HepG2 (cell line): ENCODE data around the gene HTR3C. TPM values are rescaled to one million over a fixed set of nuclear protein-coding genes. Genes with fewer than 3 reads are reported as not detected.

Experiments
- ARNTL ChIP-seq: sonication (generic); formaldehyde crosslinking; IDR thresholded peaks from 2 replicates; pipeline ENCODE4 v1.4.0; 2020; ENCODE audit warnings: mild to moderate bottlenecking, missing genetic modification reagents
- BRD4 ChIP-seq: sonication (generic); formaldehyde crosslinking; IDR thresholded peaks from 2 replicates; pipeline ENCODE4 v1.4.0; 2020; ENCODE audit warnings: missing genetic modification reagents
- HMG20B ChIP-seq: conservative IDR thresholded peaks from 2 replicates; pipeline ENCODE4 v1.6.1; 2016; ENCODE audit warnings: missing genetic modification reagents, missing compliant biosample characterization
- HNRNPH1 ChIP-seq: fragments of 200-400 bp; formaldehyde crosslinking; optimal IDR thresholded peaks from 2 replicates; pipeline ENCODE3; 2017; ENCODE audit warnings: mild to moderate bottlenecking, low read depth, low read length
- IKZF1 ChIP-seq: fragments of 450-650 bp; IDR thresholded peaks from 2 replicates; pipeline ENCODE4 v1.7.1; 2016
- KLF6 ChIP-seq: IDR thresholded peaks from 2 replicates; pipeline ENCODE4 v1.8.0; 2016; ENCODE audit warnings: missing biosample characterization, missing genetic modification reagents
- MTF1 ChIP-seq: sonication (generic); formaldehyde crosslinking; IDR thresholded peaks from 2 replicates; pipeline ENCODE4 v1.5.0; 2020; ENCODE audit warnings: missing genetic modification reagents
- SAP130 ChIP-seq: IDR thresholded peaks from 2 replicates; pipeline ENCODE4 v1.6.1; 2016; ENCODE audit warnings: low read depth
- SRSF4 ChIP-seq: fragments of 200-400 bp; formaldehyde crosslinking; IDR thresholded peaks from one replicate; pipeline ENCODE4 v1.6.1; 2018; ENCODE audit warnings: mild to moderate bottlenecking, low read depth, low read length, moderate library complexity; ENCODE audit not compliant: poor library complexity, severe bottlenecking
- TBL1XR1 ChIP-seq: fragments of 150-350 bp; IDR thresholded peaks from 2 replicates; pipeline ENCODE4 v1.6.1; 2014; ENCODE audit warnings: borderline replicate concordance, low read length; ENCODE audit not compliant: partially characterized antibody
- ZBTB1 ChIP-seq: sonication (generic); formaldehyde crosslinking; IDR thresholded peaks from 2 replicates; pipeline ENCODE4 v1.4.0; 2020; ENCODE audit warnings: missing genetic modification reagents, borderline replicate concordance
- ZBTB21 ChIP-seq: sonication (generic); formaldehyde crosslinking; IDR thresholded peaks from 2 replicates; pipeline ENCODE4 v1.4.0; 2020; ENCODE audit warnings: missing genetic modification reagents
- ZFP1 ChIP-seq: IDR thresholded peaks from 2 replicates; pipeline ENCODE4 v1.6.1; 2016
- ZNF543 ChIP-seq: sonication (generic); formaldehyde crosslinking; IDR thresholded peaks from 2 replicates; pipeline ENCODE4 v1.4.0; 2020; ENCODE audit warnings: mild to moderate bottlenecking, missing genetic modification reagents
- ZNF562 ChIP-seq: sonication (generic); formaldehyde crosslinking; IDR thresholded peaks from 2 replicates; pipeline ENCODE4 v1.8.0; 2022; ENCODE audit warnings: missing genetic modification reagents, borderline replicate concordance
- ZNF652 ChIP-seq: IDR thresholded peaks from 2 replicates; pipeline ENCODE4 v1.6.1; 2016; ENCODE audit warnings: low read depth, borderline replicate concordance
- ZSCAN25 ChIP-seq: sonication (generic); formaldehyde crosslinking; IDR thresholded peaks from 2 replicates; pipeline ENCODE4 v1.8.0; 2022; ENCODE audit warnings: mild to moderate bottlenecking, missing genetic modification reagents
- polyA plus RNA-seq, 8 experiments: library from polyadenylated mRNA; depleted of rRNA in 3 of 8; stranded (reverse) in 7 of 8; unstranded in 1 of 8; fragments of >200 nt; fragmentation: Illumina TruSeq in 4 of 8; extraction: Trizol in 4 of 8; gene quantifications; 2 replicates each; pipeline versions ENCODE4 v1.2.1 to v1.2.3, GENCODE V29; 2011 to 2016; ENCODE audit warnings: low read depth in 4 of 8, missing spikeins in 1 of 8, mixed read lengths in 1 of 8; ENCODE audit not compliant: insufficient read depth in 1 of 8
- total RNA-seq, 5 experiments: library from RNA; depleted of rRNA; stranded (reverse); fragments of >200 nt; fragmentation: Illumina TruSeq; extraction: Trizol; gene quantifications; 2 replicates each; pipeline ENCODE4 v1.2.3, GENCODE V29; 2016; ENCODE audit warnings: low read depth in 1 of 5
- TF ChIP-seq, protein P1 (sequence below): fragments of 450-650 bp; IDR thresholded peaks from 2 replicates; pipeline ENCODE4 v1.6.1; 2017; ENCODE audit warnings: mild to moderate bottlenecking
- TF ChIP-seq, protein P2 (sequence below): sonication (generic); formaldehyde crosslinking; IDR thresholded peaks from 2 replicates; pipeline ENCODE4 v1.5.1; 2020; ENCODE audit warnings: missing genetic modification reagents, mild to moderate bottlenecking, borderline replicate concordance
- TF ChIP-seq, protein P3 (sequence below): sonication (generic); formaldehyde crosslinking; IDR thresholded peaks from 2 replicates; pipeline ENCODE4 v1.9.0; 2021; ENCODE audit warnings: missing genetic modification reagents, mild to moderate bottlenecking, borderline replicate concordance
- TF ChIP-seq, protein P4 (sequence below): sonication (generic); formaldehyde crosslinking; IDR thresholded peaks from 2 replicates; pipeline ENCODE4 v1.5.1; 2020; ENCODE audit warnings: mild to moderate bottlenecking, missing genetic modification reagents, borderline replicate concordance
- TF ChIP-seq, protein P5 (sequence below): sonication (generic); formaldehyde crosslinking; IDR thresholded peaks from 2 replicates; pipeline ENCODE4 v1.4.0; 2020; ENCODE audit warnings: missing genetic modification reagents, borderline replicate concordance

The HTR3C gene
- total and polyA plus RNA-seq, 2 of the 13 experiments (the other 11 are each of a cell fraction or from before 2014, with no cell fraction given): not detected

DNA sequence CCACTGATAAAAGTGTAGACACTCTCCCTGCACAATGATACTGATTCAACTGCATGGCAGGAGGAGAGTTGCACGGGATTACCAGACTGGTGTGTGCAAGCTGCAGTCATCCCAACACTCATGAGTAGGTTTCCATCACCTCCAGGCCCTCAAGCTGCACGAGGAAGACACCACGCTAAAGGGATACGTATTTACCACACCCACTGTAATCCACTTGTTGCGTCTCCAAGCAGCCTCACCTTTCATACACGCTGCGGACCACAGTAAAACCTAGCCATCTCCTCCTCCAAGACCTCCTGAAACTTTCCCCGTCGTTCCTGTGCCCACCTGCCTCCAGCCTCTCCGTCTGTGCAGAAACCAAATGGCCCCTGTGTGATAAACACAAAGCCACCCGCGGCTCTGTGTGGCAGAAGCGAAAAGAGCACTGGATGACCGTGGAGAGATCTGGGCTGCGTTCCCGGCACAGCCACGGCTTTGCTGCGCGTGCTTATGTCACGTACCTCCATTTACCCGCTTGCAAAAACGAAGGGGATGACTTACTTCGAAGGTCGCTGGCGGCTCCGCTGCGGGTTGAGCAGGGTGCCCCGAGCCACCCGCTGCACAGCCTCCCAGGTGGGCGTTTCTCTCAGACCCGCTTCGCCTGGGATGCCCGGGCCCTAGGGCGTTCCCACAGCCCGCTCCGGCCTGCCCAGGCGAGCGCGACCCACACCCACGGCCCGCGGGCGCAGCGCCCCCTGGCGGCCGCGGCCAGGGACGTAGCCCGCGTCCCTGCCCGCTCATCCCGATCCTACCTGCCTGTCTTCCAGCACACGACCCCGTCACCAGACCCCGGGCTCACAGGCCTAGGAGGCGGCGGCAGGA is 35.8 kb upstream of the HTR3C start (continued):
- TF ChIP-seq SRSF4 (no peak), HNRNPH1 (no peak), ZNF652 (no peak), KLF6 (CRISPR knock-in tag) (no peak), TBL1XR1 (no peak), ARNTL (CRISPR knock-in tag) (no peak), ZFP1 (CRISPR knock-in tag) (no peak), HMG20B (CRISPR knock-in tag) (no peak), IKZF1 (no peak), SAP130 (CRISPR knock-in tag) (no peak), ZNF562 (CRISPR knock-in tag) (no peak), BRD4 (CRISPR knock-in tag) (no peak), ZSCAN25 (CRISPR knock-in tag) (no peak), ZNF543 (CRISPR knock-in tag) (no peak), MTF1 (no peak), ZBTB1 (no peak), ZBTB21 (CRISPR knock-in tag) (no peak)
- TF ChIP-seq, protein P1, sequence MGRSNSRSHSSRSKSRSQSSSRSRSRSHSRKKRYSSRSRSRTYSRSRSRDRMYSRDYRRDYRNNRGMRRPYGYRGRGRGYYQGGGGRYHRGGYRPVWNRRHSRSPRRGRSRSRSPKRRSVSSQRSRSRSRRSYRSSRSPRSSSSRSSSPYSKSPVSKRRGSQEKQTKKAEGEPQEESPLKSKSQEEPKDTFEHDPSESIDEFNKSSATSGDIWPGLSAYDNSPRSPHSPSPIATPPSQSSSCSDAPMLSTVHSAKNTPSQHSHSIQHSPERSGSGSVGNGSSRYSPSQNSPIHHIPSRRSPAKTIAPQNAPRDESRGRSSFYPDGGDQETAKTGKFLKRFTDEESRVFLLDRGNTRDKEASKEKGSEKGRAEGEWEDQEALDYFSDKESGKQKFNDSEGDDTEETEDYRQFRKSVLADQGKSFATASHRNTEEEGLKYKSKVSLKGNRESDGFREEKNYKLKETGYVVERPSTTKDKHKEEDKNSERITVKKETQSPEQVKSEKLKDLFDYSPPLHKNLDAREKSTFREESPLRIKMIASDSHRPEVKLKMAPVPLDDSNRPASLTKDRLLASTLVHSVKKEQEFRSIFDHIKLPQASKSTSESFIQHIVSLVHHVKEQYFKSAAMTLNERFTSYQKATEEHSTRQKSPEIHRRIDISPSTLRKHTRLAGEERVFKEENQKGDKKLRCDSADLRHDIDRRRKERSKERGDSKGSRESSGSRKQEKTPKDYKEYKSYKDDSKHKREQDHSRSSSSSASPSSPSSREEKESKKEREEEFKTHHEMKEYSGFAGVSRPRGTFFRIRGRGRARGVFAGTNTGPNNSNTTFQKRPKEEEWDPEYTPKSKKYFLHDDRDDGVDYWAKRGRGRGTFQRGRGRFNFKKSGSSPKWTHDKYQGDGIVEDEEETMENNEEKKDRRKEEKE: no peak
- TF ChIP-seq, protein P2, sequence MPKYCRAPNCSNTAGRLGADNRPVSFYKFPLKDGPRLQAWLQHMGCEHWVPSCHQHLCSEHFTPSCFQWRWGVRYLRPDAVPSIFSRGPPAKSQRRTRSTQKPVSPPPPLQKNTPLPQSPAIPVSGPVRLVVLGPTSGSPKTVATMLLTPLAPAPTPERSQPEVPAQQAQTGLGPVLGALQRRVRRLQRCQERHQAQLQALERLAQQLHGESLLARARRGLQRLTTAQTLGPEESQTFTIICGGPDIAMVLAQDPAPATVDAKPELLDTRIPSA (CRISPR knock-in tag): no peak
- TF ChIP-seq, protein P3, sequence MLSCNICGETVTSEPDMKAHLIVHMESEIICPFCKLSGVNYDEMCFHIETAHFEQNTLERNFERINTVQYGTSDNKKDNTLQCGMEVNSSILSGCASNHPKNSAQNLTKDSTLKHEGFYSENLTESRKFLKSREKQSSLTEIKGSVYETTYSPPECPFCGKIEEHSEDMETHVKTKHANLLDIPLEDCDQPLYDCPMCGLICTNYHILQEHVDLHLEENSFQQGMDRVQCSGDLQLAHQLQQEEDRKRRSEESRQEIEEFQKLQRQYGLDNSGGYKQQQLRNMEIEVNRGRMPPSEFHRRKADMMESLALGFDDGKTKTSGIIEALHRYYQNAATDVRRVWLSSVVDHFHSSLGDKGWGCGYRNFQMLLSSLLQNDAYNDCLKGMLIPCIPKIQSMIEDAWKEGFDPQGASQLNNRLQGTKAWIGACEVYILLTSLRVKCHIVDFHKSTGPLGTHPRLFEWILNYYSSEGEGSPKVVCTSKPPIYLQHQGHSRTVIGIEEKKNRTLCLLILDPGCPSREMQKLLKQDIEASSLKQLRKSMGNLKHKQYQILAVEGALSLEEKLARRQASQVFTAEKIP (CRISPR knock-in tag): no peak
- TF ChIP-seq, protein P4, sequence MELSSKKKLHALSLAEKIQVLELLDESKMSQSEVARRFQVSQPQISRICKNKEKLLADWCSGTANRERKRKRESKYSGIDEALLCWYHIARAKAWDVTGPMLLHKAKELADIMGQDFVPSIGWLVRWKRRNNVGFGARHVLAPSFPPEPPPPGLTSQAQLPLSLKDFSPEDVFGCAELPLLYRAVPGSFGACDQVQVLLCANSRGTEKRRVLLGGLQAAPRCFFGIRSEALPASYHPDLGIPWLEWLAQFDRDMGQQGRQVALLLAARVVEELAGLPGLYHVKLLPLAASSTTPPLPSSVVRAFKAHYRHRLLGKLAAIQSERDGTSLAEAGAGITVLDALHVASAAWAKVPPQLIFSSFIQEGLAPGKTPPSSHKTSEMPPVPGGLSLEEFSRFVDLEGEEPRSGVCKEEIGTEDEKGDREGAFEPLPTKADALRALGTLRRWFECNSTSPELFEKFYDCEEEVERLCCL (CRISPR knock-in tag): no peak
- TF ChIP-seq, protein P5, sequence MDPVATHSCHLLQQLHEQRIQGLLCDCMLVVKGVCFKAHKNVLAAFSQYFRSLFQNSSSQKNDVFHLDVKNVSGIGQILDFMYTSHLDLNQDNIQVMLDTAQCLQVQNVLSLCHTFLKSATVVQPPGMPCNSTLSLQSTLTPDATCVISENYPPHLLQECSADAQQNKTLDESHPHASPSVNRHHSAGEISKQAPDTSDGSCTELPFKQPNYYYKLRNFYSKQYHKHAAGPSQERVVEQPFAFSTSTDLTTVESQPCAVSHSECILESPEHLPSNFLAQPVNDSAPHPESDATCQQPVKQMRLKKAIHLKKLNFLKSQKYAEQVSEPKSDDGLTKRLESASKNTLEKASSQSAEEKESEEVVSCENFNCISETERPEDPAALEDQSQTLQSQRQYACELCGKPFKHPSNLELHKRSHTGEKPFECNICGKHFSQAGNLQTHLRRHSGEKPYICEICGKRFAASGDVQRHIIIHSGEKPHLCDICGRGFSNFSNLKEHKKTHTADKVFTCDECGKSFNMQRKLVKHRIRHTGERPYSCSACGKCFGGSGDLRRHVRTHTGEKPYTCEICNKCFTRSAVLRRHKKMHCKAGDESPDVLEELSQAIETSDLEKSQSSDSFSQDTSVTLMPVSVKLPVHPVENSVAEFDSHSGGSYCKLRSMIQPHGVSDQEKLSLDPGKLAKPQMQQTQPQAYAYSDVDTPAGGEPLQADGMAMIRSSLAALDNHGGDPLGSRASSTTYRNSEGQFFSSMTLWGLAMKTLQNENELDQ (CRISPR knock-in tag): no peak
